Lung (tissue), 12 donors: ENCODE data around the gene KCNMA1. TPM values are rescaled to one million over a fixed set of nuclear protein-coding genes. Genes with fewer than 3 reads are reported as not detected.
"Not testable (repeated sequence)": the region's sequence is repeated elsewhere in the genome, so short reads cannot be mapped to it uniquely, and the experiment has no call there.

Source experiments
- ATAC-seq: fragments of 200-7000 bp; cut with Tn5 transposase; one replicate; pipeline ENCODE4 v1.9.1; 2020; ENCODE audit warnings: moderate number of reproducible peaks; ENCODE audit not compliant: insufficient read depth, low FRiP score
- DNase-seq, 3 donors: peaks; one replicate each; pipeline ENCODE4 v3.0.0-alpha.2; 2013 to 2017
- H3K27ac ChIP-seq, 2 donors: one replicate each; pipeline ENCODE4 v1.5.1; 2013; ENCODE audit warnings: mild to moderate bottlenecking in 2 of 2, moderate library complexity in 2 of 2, control low read depth in 1 of 2, inconsistent platforms in 1 of 2, low read depth in 1 of 2, low read length in 1 of 2
- H3K27me3 ChIP-seq, 3 donors: one replicate each; pipeline ENCODE4 v1.5.1; 2013; ENCODE audit warnings: low read length in 2 of 3; ENCODE audit not compliant: control insufficient read depth in 3 of 3, insufficient read depth in 3 of 3
- H3K36me3 ChIP-seq, 4 donors: one replicate each; pipeline ENCODE4 v1.5.1; 2013; ENCODE audit warnings: low read length in 4 of 4, mild to moderate bottlenecking in 1 of 4, moderate library complexity in 1 of 4; ENCODE audit not compliant: control insufficient read depth in 4 of 4, insufficient read depth in 4 of 4
- H3K4me1 ChIP-seq, 5 donors: one replicate each; pipeline ENCODE4 v1.5.1; 2013; ENCODE audit warnings: low read length in 5 of 5, mild to moderate bottlenecking in 2 of 5, moderate library complexity in 1 of 5; ENCODE audit not compliant: control insufficient read depth in 5 of 5, insufficient read depth in 5 of 5
- H3K4me3 ChIP-seq: one replicate; pipeline ENCODE4 v1.5.1; 2013; ENCODE audit warnings: mild to moderate bottlenecking, control low read depth, moderate library complexity
- H3K9ac ChIP-seq, 2 donors: one replicate each; pipeline ENCODE4 v1.5.1; 2013; ENCODE audit warnings: low read length in 2 of 2, control low read depth in 1 of 2; ENCODE audit not compliant: insufficient read depth in 1 of 2
- H3K9me3 ChIP-seq, 4 donors: one replicate each; pipeline ENCODE4 v1.5.1; 2013; ENCODE audit warnings: low read length in 3 of 4, mild to moderate bottlenecking in 1 of 4, moderate library complexity in 1 of 4; ENCODE audit not compliant: control insufficient read depth in 4 of 4, insufficient read depth in 3 of 4
- WGBS, 2 donors: extraction: QIAGEN DNeasy Blood & Tissue Kit; methylation state at CpG; one replicate each; pipeline ENCODE4 v1.1.7; 2013; 5-methylcytosine and 5-hydroxymethylcytosine counted together
- polyA plus RNA-seq, 2 donors: library from polyadenylated mRNA; stranded (reverse); fragments of 200-250 nt; gene quantifications; one replicate each; pipeline ENCODE4 v1.2.1, GENCODE V29; 2013
- total RNA-seq, 2 donors: library from RNA; depleted of rRNA in 1 of 2; stranded (reverse); fragments of >200 nt in 1 of 2; gene quantifications; one replicate each; pipeline ENCODE4 v1.2.1, GENCODE V29; 2014 to 2021
- TF ChIP-seq, protein P1 (sequence below): IDR thresholded peaks from 2 replicates; pipeline ENCODE4 v1.5.1; 2012; ENCODE audit warnings: mild to moderate bottlenecking; ENCODE audit errors: control extremely low read depth, extremely low read depth
- donor health status: control.
- donor health status: control.
- donor health status: Bipolar disorder and iron deficiency.
- donor health status: healthy.
- donor health status: DM: yes; HTN: yes; CAD: no.

The KCNMA1 gene
- total and polyA plus RNA-seq, 4 donors: 3.8 to 13.0 (median 5.5) TPM

DNA sequence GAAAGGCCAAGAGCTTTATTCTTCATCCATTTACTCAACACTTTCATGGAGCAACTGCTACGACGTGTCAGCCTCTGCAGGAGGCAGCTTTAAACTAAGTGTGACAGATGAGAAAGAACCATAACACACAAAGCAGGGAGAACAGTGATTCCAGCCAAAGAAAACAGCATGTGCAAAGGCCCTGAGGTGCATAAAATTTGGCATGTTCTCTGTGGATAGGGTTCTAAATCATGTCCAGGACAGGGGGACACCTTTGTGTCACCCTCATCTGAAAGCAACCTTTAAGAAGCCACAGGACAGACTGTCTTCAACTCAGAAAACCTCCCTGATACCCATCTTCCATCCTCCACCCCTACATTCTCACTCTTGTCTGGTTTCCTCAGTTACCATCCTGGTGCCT is 116.6 kb downstream of the KCNMA1 start:
- Histone ChIP-seq H3K9ac (no peak overlapping the region), H3K27ac (no peak overlapping the region), H3K36me3 (no peaks in the 10 kb centered on the region), H3K4me3 (no peak overlapping the region), H3K27me3 (peaks cover 0 to 3% (median 0%) of the 10 kb centered on the region in 3 donors), H3K9me3 (peaks cover 0 to 5% (median 0%) of the 10 kb centered on the region in 4 donors), H3K4me1 (no peaks in the 10 kb centered on the region)
- ATAC-seq (no peak), DNase-seq (no peak)
- TF ChIP-seq, protein P1, sequence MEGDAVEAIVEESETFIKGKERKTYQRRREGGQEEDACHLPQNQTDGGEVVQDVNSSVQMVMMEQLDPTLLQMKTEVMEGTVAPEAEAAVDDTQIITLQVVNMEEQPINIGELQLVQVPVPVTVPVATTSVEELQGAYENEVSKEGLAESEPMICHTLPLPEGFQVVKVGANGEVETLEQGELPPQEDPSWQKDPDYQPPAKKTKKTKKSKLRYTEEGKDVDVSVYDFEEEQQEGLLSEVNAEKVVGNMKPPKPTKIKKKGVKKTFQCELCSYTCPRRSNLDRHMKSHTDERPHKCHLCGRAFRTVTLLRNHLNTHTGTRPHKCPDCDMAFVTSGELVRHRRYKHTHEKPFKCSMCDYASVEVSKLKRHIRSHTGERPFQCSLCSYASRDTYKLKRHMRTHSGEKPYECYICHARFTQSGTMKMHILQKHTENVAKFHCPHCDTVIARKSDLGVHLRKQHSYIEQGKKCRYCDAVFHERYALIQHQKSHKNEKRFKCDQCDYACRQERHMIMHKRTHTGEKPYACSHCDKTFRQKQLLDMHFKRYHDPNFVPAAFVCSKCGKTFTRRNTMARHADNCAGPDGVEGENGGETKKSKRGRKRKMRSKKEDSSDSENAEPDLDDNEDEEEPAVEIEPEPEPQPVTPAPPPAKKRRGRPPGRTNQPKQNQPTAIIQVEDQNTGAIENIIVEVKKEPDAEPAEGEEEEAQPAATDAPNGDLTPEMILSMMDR: no peak
- WGBS, 2 donors: 93 to 95% methylated on average over 2 of the region's 2 CpGs

- 84 to 100% methylated on average over 1 of the region's 1 CpG for WGBS, 2 donors
- H3K9ac ChIP-seq: no peak overlapping the region
Observed at GRCh38 chr10:77520290-77520689, 117.3 kb downstream of the KCNMA1 start.

DNA sequence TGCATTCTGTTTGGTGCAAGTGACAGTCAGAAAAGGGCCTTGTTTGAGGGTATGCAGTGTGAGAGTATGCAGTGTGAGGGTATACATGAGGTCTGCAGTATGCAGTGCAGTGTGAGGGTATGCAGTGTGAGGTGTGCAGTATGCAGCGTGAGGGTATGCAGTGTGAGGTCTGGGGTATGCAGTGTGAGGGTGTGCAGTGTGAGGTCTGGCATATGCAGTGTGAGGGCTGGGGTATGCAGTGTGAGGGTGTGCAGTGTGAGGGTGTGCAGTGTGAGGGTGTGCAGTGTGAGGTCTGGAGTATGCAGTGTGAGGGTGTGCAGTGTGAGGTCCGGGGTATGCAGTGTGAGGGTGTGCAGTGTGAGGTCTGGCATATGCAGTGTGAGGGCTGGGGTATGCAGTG is 117.8 kb downstream of the KCNMA1 start:
- H3K9me3 ChIP-seq, DNase-seq, H3K9ac ChIP-seq, H3K27me3 ChIP-seq, H3K4me3 ChIP-seq, H3K27ac ChIP-seq, H3K4me1 ChIP-seq, ATAC-seq, H3K36me3 ChIP-seq: not testable (repeated sequence)
- 80 to 84% methylated on average over 2 of the region's 2 CpGs for WGBS, 2 donors

More at GRCh38 chr10:77520290-77520689, 117.3 kb downstream of the KCNMA1 start:
- Histone ChIP-seq H3K4me1 (no peaks in the 10 kb centered on the region), H3K27me3 (no peaks in the 10 kb centered on the region), H3K36me3 (no peaks in the 10 kb centered on the region), H3K4me3 (no peak overlapping the region), H3K27ac (no peak overlapping the region), H3K9me3 (peaks cover 0 to 5% (median 0%) of the 10 kb centered on the region in 4 donors)
- ATAC-seq: no peak
- DNase-seq: no peak
- TF ChIP-seq, protein P1: no peak

DNA sequence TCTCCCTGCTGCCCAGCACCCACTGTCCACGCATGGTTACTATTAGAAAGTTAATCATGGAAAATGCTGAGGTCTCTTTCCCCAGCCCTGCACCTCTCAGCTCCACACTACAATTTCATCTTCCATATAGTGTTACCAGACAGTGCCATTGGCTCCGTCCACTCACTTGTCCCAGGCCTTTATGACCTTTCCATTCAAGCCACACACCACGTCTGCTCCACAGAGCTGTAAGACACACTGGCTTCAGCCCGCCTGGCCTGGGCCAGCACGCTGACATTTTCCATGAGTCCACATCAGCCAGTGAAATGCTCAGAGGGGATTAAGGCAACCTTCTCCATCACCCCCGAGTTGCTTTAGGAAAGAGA is 118.7 kb downstream of the KCNMA1 start:
- DNase-seq: no peak
- Histone ChIP-seq H3K9ac (no peak overlapping the region), H3K27ac (no peak overlapping the region)

More for the DNA sequence above, 118.7 kb downstream of the KCNMA1 start:
- no peaks in the 10 kb centered on the region for H3K36me3 ChIP-seq
- H3K4me3 ChIP-seq: no peak overlapping the region
- 91 to 94% methylated on average over 6 of the region's 6 CpGs for WGBS, 2 donors
- TF ChIP-seq, protein P1: no peak
- ATAC-seq: no peak
- peaks cover 0 to 5% (median 0%) of the 10 kb centered on the region in 4 donors for H3K9me3 ChIP-seq
- no peaks in the 10 kb centered on the region for H3K4me1 ChIP-seq
- no peaks in the 10 kb centered on the region for H3K27me3 ChIP-seq
